Mesothelial cell of epicardium (in vitro differentiated cells): Measurements from ENCODE around the gene SESN2. TPM values are rescaled to one million over a fixed set of nuclear protein-coding genes. Genes with fewer than 3 reads are reported as not detected.

Experiments used
- DNase-seq, 2 experiments: peaks; one replicate each; pipeline ENCODE4 v3.0.0; 2021; ENCODE audit warnings: low spot score in 2 of 2; ENCODE audit not compliant: unreplicated experiment in 2 of 2
- H3K27ac Mint-ChIP-seq: 2 replicates; pipeline ENCODE4 v1.8.0; 2021; ENCODE audit warnings: mixed read lengths
- H3K27me3 Mint-ChIP-seq: 2 replicates; pipeline ENCODE4 v1.8.0; 2021; ENCODE audit warnings: low read depth, mixed read lengths
- H3K36me3 Mint-ChIP-seq: 2 replicates; pipeline ENCODE4 v1.8.0; 2021; ENCODE audit warnings: mixed read lengths
- H3K4me1 Mint-ChIP-seq: 2 replicates; pipeline ENCODE4 v1.8.0; 2021; ENCODE audit warnings: mixed read lengths
- H3K4me3 Mint-ChIP-seq: 2 replicates; pipeline ENCODE4 v1.8.0; 2021; ENCODE audit warnings: mild to moderate bottlenecking, moderate library complexity, mixed read lengths
- H3K9me3 Mint-ChIP-seq: 2 replicates; pipeline ENCODE4 v1.8.0; 2021; ENCODE audit warnings: mixed read lengths
- CTCF ChIP-seq: fragments of 200-600 bp; sonication (generic); IDR thresholded peaks from one replicate; pipeline ENCODE4 v1.5.0; 2021; ENCODE audit warnings: antibody characterized with exemption; ENCODE audit not compliant: unreplicated experiment
- total RNA-seq: library from RNA; stranded (reverse); gene quantifications from 3 replicates; pipeline ENCODE4 v1.2.1, GENCODE V29; 2021

The SESN2 gene
- total RNA-seq, 1 donor from 2014 or later, result 21.4 TPM

GRCh38 chr1:28273216-28273860, 14.0 kb downstream of the SESN2 start:
- Mint-ChIP-seq H3K4me1 (no peaks in the 10 kb centered on the region), H3K4me3 (no peak overlapping the region)

GRCh38 chr1:28278763-28279162, 19.4 kb downstream of the SESN2 start:
- Mint-ChIP-seq H3K4me1 (no peaks in the 10 kb centered on the region), H3K36me3 (peaks cover 22% of the 10 kb centered on the region), H3K9me3 (no peaks in the 10 kb centered on the region), H3K27ac (no peak overlapping the region), H3K27me3 (no peaks in the 10 kb centered on the region), H3K4me3 (no peak overlapping the region)
- DNase-seq, result no peak
- no peak for TF ChIP-seq CTCF

More at GRCh38 chr1:28273216-28273860, 14.0 kb downstream of the SESN2 start:
- TF ChIP-seq CTCF, result no peak
- DNase-seq, result no peak
- Mint-ChIP-seq H3K27me3 (no peaks in the 10 kb centered on the region), H3K27ac (no peak overlapping the region), H3K36me3 (peaks cover 19% of the 10 kb centered on the region), H3K9me3 (no peaks in the 10 kb centered on the region)

- peaks cover 22% of the 10 kb centered on the region for H3K36me3 Mint-ChIP-seq
- H3K4me3 Mint-ChIP-seq, result no peak overlapping the region
- no peaks in the 10 kb centered on the region for H3K9me3 Mint-ChIP-seq
- DNase-seq, result no peak
- H3K4me1 Mint-ChIP-seq, result no peaks in the 10 kb centered on the region
- no peak overlapping the region for H3K27ac Mint-ChIP-seq
- no peaks in the 10 kb centered on the region for H3K27me3 Mint-ChIP-seq
- TF ChIP-seq CTCF, result no peak
Measured at GRCh38 chr1:28279721-28280120, 20.4 kb downstream of the SESN2 start.

- no peaks in the 10 kb centered on the region for H3K9me3 Mint-ChIP-seq
- H3K27ac Mint-ChIP-seq, result no peak overlapping the region
- DNase-seq, result no peak
- H3K36me3 Mint-ChIP-seq, result peaks cover 17% of the 10 kb centered on the region
- no peaks in the 10 kb centered on the region for H3K27me3 Mint-ChIP-seq
- H3K4me1 Mint-ChIP-seq, result no peaks in the 10 kb centered on the region
- no peak for TF ChIP-seq CTCF
- no peak overlapping the region for H3K4me3 Mint-ChIP-seq
Measured at GRCh38 chr1:28280501-28280900, 21.2 kb downstream of the SESN2 start.

- TF ChIP-seq CTCF, result no peak
- no peak overlapping the region for H3K27ac Mint-ChIP-seq
- peaks cover 17% of the 10 kb centered on the region for H3K36me3 Mint-ChIP-seq
- no peaks in the 10 kb centered on the region for H3K9me3 Mint-ChIP-seq
- no peaks in the 10 kb centered on the region for H3K27me3 Mint-ChIP-seq
- H3K4me1 Mint-ChIP-seq, result no peaks in the 10 kb centered on the region
- no peak for DNase-seq
- no peak overlapping the region for H3K4me3 Mint-ChIP-seq
Measured at GRCh38 chr1:28280977-28281381, 21.7 kb downstream of the SESN2 start.
